CD4-positive, alpha-beta T cell treated with Interleukin-15 for 1 hour (primary cell): ENCODE data around the gene IP6K1.
A peak's percentile ranks its signal among the peaks of the same experiment; 100 is the strongest.
"Not testable (repeated sequence)": the region's sequence is repeated elsewhere in the genome, so short reads cannot be mapped to it uniquely, and the experiment has no call there.

Source experiments
- DNase-seq: peaks from one replicate; pipeline ENCODE4 v3.0.0-alpha.2; 2020

Gene IP6K1

DNA sequence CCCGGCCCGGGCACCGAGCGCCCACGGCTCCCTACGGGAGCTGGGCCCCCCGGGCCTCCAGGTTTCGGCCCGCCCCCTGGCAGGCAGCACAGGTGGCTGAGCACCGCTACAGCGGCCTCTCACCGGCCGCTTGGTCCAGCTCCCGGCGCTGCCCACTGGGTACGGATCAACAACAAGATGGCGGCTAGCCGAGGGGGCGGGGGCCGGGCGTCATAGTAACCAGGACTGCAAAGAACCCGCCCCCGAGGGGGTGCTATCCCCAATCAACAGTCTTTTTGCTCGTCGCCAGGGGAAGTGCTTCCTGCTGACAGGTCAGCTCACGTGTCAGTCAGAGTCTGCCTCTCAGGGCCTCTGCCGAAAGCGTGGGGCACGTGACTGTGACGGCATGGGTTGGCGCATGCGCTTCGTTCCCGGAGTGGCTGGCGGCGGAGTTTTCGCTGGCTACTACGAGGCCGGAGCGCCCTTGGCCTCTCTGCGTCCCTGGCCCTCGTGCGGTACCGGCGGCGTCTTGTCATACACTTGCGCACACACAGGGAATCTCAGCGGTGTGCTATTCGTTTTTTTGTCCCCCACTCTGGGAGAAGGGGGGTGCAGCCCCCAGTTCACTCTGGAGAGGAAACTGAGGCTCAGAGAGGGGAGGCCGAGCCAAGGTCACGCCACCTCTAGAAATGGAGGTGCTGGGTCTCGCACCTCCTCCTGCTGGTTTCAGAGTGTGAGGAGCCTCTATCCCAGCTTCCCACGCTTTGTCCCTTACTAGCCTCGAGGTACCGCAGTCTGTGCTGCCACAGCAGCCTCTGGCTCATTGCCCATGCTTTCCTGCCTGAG lies at the start of gene IP6K1:
IP6K1 (minus strand) TSS at position 186 of the 825 bp plus-strand sequence. CDS start 38,502 bp downstream, outside the sequence.
- DNase-seq, result peak; percentile 100

DNA sequence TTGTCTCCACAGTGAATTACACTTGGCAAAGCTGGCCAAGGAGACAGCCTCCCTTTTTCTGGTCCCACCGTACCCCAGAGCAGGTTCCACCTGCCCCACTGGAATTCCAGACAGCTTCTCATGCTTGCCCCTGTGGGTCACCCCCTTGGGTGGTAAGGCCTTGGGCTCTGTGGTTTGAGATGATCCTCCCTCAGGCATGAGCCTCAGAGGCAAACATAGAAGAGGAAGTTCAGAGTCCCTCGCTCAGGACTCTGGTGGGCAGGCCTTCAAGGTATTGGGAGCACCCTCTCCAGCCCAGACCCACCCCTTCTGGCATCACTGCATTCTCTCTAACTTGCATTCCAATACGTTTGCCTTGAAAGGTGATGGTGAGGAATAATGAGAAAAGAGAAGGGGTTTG lies 45.0 kb upstream of the IP6K1 start:
- DNase-seq, result no peak

DNA sequence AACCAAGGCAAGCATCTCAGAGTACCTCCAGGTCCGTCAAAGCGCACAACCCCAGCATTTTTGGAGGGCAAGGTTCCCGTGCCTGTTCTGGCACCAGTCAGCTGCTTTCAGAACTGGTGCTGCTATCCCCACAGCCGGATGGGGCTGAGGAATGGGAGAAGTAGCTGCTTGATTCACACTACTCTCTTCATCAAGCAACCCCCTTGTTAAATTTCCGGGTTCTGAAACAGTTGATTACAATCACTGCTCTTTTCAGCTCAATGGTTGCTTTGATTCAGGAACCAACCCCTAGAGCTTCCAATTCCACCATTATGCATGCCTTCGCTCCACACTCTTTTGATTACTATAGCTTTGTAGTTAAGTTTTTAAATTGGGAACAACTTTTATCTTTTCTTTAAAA lies 39.7 kb upstream of the IP6K1 start:
- DNase-seq, result no peak

DNA sequence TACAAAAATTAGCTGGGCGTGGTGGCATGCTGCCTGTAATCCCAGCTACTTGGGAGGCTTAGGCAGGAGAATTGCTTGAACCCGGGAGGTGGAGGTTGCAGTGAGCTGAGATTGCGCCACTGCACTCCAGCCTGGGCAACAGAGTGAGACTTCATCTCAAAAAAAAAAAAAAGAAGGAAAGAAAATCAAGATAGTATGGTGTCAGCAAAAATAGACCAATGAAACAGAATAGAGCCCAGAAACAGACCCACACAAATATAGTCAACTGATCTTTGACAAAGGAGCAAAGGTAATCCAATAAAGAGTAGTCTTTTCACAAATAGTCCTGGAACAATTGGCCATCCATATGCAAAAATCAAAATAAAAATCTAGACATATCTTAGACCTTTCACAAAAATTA lies 36.8 kb upstream of the IP6K1 start:
- DNase-seq, result not testable (repeated sequence)

DNA sequence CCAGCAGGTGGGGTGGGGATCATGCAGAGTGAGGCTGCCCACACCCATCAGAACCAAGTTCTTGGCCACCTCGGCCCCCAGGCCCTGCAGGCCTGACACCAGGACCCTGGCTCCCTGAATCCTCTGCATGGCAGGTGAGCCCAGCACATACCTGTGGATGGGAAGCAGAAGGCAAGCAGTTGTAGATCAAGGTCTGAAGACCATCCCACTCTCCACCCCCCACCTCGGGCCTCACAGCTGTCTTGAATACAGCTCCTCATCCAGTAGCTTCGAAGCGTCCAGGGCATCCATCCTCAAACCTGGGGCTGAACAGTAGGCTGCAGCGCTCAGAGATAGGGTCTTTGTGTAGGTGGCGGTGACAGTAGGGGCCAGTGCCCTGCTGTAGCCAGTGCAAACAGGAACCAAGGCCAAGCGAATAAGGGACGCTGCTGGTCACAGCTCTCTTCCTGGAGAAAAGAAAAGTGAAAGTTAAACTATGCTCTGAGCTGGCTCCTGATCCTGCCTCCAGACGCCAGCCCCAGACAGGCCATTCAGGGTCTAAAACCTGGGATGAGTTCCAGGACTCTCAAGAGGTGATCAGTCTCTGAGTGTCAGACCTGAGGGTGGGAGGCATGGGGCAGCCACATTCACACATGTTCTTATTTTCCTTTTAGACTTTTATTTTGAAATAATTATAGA lies 27.3 kb upstream of the IP6K1 start, which contains the start of gene UBA7:
UBA7 (minus strand) TSS at position 457 of the 678 bp plus-strand sequence; CDS start at position 291, 166 bp downstream.
- peak; percentile 37 for DNase-seq

DNA sequence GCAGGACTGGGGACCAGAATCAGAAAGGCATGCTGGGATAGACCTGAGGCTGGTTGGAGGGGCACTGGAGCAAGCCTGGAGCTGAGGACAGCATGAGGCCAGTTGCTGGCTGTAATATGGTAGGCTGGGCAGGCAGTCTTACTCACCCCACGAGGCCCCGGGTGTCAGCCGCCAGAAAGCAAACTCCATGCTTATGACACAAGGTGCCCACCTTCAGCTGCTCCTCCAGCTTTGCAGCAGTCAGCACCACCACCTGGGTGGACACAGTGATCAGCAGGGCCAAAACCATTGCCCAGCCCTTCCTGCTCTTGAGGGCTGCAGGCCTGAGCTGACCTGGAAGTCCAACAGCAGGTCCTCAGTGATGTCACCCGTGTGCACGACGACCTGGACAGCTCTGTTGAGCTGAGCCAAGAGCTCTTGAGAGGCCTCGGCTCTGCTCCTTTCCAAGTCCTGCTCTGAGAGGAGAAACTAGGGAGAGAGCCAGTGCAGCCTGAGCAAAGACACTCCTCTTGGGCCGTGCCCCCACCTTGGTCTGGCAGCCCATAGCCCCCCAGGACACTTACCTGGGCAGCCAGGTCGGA lies 26.7 kb upstream of the IP6K1 start:
- no peak for DNase-seq

DNA sequence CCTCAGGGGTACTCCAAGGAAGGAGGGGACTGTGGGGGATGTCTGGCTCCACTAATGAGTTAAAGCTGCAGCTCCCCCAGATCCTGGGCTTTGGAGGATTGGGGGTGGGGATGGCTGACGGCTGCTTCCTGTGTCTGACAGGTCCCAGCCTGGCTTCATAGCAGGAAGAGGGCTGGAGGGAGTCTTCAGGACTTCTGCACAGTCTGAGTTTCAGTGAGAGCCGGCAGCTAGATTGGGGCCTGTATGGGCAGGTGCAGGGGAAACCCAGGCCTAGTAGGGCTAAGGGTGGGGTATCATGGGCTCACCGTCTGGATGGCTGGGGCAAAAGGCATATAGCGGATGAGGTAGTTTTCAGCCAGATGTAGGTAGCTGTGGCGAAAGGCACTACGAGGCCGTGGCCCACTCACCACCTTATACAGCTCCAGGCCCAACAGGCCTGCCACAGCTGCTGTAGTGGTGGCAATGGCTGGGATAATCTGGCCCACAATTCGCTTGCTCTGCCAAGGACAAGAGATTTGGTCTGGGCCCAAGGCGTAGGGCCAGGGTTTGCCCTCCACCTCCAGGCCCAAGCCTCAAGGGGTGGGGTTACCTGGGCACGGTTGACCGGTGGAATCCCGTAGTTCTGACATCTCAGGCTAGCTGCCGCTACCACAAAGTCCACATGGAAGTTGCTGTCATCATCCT lies 21.2 kb upstream of the IP6K1 start:
- peak; percentile 31 for DNase-seq

DNA sequence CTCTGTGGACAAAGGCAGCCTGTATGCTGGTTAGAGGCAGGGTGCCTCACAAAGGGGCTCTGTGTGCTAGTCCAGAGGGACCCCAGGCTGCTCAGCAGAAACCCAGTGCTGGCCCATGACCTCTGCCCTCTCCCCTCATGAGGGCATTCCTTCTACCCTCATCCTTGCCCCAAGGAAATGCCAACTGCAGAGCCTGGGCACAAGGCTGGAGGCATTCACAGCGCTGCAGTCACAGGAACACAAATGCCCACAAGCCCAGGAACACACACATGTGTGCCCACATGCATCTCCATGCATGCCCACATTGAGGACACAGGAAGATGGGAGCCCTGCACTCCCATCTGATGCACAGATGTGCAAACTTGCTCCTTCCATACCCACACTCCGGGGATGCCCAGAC lies 20.5 kb upstream of the IP6K1 start:
- DNase-seq, result no peak

DNA sequence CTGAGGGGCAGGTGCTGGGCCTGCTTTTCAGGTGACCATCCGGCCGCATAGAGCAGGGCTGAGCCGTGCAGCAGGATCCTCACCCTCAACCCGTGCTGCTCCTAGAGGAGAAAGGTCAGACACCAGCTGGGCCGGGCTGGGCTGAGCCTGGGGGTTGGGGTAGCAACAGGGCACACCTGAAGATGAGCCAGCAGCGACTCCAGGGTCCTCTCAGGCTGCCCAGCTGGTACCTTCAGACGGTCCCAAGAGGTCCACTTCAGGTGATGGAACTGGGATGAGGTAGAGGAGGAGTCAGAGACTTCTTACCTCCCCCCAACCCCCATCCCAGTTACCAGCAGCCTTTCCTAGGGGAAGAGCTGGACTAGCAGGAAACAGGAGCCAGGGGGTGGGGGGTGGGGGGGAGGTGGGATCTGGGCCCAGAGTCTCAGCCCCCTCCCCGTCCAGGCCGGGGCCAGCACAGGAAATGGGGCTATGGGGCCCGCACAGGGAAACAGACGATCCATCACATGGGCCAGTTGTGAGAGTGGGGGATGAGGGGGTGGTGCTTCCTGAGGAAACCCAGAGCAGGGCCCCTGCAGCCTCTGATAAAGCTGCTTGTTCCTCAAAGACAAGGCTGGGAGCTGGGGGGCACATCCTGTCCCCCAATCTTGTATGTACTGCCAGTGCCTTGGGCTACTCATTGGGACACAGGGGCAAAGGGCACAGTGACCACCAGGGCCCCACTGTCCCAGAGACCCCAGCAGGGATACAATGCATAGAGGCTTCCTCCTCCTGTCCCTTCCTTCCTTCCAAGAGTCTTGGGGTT lies 19.8 kb upstream of the IP6K1 start:
- peak; percentile 42 for DNase-seq

DNA sequence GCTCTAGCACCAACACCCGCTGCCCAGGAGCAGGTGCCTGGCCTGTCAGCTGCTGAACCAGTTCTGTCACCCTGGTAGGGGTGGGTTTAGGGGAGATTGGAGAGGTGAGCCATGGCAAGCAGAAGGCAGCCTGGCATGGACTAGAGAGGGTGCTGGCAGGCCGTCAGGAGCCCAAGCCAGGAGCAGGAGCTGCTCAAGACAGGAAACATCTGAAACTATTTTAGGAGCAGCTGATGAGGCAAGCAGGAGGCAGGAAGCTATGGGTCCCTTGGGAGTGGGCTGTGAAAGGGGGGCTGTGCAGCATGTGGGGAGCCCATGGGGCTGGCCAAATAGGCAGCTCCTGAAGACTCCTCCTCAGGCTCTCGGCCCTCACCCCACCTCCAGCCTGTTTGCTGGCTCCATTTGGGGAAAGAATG lies 19.0 kb upstream of the IP6K1 start:
- peak; percentile 68 for DNase-seq

DNA sequence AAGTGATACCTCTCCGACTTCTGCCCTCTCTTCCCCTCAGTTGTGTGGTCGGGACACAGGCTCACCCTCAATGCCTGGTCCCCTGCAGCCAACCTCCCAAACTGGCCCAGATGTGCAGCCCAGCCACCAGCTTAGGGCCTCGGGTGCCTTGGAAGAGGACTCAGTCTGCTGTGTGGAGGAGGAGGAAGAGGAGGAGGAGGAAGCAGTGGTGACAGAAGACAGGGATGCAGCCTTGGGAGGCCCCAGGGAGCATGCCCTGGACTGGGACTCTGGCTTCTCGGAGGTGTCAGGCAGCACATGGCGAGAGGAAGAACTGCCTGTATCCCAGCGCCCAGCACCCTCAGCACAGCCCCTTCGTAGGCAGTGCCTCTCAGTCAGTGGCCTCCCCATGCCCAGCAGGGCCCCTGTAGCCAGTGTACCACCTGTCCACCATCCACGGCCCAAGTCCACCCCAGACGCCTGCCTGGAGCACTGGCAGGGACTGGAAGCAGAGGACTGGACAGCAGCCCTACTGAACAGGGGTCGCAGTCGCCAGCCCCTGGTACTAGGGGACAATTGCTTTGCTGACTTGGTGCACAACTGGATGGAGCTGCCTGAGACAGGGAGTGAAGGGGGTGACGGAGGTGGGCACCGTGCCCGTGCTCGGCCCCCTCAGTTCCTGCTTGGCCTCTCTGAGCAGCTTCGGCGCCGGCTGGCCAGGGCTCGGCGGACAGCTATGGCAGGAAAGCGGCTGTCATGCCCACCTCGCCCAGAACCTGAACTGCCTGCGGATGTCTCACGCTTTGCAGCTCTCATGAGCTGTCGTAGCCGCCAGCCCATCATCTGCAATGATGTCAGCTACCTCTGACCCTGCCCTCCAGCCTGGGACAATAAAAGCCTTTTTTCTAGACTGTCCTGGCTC lies 18.0 kb upstream of the IP6K1 start:
- no peak for DNase-seq

DNA sequence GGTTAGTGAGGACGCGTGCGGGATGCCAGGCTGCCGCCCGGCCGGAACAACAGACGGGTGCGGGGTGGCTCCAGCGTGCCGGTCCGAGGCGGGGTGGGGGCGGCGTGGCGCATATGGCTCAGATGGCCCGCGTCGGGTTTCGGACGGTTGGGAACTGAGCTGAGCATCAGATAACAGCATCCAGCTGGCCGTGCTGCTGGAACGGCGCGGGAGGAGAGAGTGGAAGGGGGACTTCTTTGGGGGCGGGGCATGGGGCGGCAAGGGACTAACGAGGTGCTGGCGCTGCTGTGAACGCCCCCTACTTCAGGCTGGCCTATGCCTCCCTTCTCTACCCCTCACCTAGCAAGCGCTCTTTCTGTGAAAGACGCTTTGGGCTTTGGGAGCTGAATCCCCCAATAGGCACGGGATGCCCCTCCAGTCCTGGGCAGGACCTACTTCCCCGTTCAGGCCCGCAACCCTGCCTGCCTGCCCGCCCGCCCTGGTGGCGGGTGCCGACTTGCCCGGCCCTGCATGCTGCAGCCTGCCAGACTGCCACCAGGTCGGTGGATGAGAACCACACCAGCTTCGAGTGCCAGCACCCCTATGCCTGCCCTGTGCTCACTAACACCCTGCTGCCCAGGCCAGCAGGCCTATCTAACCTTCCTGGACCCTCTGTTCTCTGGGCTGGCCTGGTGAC lies 17.3 kb upstream of the IP6K1 start:
- peak; percentile 47 for DNase-seq

DNA sequence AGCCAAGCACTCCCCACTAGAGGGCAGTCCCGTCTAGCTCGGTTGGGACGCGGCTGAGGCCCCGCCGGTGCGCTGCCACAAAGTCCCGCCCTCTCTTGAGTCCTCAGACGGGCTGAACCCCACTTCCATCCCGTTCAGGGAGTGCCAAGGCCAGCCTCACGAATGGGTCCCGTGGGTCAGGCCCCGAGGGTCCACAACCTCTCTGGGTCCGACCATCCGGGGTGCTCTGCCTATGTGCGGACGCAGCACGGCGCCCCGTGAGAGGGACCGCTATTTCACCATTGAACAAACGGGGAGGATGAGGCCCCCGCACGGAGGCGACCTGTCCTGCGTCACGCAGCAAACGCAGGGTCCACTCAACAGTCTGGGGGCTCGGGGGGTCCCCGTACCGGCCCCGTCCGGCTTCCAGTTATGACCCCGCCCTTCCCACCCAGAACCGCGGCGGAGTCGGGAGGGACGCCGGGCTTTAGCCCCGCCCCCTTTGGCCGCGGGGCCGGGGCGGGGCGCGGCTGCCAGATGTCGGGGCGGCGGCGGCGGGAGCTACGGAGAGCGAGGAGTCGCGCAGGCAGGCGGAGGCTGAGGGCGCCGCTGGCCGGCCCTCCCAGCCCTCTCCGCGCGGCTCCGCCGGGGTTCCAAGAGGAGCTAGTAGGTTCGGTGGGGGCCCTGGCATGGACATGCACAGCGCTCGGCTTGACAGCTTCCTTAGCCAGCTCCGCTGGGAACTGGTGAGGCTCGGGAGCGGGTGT lies 16.6 kb upstream of the IP6K1 start, which contains the start of gene INKA1:
INKA1 (plus strand) TSS at position 543 of the 746 bp plus-strand sequence; CDS start at position 675, 132 bp downstream.
- peak; percentile 88 for DNase-seq

DNA sequence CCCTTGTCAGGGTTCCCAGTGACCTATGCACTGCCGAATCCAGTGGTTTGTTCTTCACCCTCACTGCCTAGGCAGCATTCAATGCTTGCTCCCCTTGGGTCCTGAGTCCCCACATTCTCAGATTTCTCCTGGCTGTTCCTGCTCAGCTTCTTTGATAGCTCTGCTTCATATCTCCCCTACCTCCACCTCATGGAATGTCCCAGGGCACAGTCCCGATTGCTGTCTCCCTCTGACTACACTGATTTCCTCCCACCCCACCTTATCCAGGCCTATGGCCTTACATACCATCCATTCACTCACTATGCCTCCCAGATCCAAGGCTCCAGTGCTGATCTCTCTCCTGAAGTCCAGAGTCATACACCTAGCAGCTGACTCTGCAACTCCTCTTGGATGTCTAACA lies 14.8 kb upstream of the IP6K1 start:
- DNase-seq, result no peak

DNA sequence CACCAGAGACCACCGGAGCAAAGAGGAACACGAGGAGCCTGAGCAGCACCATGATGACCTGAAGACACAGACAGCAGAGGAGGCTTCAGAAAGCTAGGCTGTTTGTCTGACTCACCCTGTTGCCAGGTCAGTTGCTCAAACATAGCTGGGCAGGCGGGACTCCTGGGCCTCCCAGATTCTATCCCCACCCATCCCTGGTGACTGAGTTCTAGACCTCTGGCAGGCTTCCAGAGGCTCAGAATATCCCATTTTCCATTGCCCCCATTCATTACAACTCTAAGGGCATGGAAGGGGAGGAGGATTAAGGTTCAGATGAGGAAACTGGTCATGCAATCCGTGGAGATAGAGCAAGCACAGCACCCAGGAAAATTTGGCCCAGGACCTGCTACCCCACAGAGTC lies 13.4 kb upstream of the IP6K1 start, which contains the start of gene CDHR4:
CDHR4 (minus strand) TSS at position 113 of the 400 bp plus-strand sequence; CDS start at position 52, 61 bp downstream.
- DNase-seq, result no peak

DNA sequence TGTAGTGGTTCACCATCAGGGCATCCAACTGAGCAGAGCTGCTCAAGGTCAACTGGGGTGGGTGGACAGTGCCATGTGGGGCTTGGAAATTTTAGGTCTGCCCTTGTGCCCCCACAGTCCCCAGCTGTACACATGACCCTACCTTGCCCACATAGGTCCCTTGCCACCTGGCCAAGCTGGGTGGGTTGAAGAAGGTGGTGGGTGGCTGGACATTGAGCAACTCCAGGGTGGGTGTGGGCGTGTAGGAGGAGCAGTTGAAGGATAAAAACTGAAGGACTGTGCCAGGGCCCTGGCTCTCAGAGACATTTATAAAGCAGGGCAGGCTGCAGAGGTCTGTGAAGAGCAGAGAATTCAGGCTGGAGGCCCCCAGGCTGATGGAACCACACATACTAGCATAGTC lies 12.8 kb upstream of the IP6K1 start:
- DNase-seq, result no peak

DNA sequence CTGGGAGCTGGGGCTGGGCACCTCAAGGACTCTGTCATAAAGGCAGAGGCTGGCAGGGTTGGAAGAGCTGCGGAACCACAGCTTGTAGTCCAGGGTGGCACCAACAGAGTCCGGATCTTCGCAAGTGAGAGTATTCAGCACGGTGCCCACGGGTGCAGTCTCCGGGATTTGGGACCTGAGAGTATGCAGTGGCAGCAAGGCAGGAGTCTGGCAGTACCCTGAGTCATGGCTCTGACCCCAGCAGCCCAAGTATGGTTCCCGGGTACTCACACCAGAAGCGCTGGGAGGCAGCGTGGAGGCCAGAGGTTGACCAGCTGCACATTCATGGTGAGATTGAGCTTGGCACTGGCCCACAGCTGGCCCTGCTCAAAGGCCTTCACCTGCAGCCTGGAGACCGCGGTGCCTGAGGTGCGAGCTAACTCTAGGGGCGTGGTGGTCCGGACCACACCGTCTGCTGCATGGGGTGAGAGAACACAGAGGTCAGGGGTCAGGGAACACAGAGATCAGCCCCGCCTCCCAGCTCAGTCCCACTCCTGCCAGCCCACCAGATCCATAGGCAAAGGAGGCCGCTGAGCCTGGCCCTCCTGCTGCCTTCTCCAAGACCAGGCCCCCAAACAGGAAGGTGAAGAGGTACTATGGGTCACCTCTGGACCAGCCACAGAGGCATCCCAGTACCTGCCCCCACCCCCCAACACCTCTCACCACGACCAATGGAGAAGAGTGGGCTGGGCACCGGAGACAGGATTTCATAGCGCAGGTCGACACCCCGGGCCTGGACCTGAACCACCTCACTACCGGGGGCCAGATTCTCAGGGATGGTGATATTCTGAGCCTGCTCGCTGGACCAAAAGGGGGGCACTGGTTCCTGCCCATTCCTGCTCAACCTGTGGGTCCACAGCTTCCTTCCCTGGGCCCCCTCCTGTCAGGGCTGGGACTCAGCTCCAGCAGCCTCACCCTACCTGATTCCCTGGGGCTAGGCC lies 8.9 kb upstream of the IP6K1 start:
- no peak for DNase-seq

DNA sequence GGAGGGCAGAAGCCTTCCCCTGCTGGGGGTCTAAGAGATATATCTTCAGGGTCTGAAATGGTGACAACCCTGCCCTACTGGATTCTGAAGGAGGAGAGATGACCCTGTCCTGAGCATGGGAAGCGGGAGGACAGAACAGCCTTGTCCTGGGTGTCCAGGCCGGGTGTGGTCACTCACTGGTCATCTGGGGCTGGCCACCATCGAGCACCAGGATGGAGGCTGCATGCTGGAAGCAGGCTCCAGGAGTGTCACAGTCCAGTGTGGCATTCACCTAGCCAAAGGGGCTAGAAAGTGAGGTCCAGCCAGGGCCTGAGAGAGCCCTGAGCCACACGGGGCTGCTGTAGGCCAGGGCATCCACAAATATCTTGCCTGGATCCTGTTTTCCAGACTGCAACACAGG lies 8.1 kb upstream of the IP6K1 start:
- no peak for DNase-seq
